ENCODE measurements around the gene STPG1.

STPG1 gene

DNA sequence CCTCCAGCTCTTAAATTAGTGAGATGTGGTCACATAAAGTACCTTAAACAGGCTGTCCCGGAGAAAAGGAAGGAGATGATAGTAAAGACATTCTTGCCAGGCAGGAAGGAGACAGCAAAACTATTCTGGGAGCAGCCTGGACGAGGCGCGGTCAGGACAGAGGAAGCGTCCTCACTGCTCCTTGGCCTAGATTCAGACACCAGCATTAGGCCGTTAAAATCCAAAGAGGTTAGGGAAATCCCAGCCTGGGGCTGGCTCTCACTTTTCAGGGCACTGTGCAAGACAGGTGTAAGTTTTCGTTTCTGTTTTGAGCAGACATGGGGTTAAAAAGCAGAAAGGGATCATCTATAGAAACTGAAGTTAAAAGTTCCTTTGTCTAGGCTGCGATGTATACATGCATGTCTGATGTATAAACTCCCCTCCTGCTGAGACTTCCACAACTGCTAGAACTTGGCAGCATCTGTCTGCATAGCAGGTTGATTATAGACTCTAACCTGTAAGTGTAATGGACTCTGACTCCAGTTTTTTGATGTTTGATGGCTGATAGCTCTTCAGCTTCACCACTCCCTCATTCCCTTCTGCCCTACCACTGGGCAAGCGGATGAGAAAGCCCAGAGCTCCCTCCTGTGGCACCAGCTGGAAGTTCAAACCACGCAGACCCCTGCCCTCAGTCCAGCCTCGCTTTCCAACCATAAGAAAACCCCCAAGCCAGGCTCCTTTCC, 21.5 kb downstream of the STPG1 start:
- DNase-seq: no peak

DNA sequence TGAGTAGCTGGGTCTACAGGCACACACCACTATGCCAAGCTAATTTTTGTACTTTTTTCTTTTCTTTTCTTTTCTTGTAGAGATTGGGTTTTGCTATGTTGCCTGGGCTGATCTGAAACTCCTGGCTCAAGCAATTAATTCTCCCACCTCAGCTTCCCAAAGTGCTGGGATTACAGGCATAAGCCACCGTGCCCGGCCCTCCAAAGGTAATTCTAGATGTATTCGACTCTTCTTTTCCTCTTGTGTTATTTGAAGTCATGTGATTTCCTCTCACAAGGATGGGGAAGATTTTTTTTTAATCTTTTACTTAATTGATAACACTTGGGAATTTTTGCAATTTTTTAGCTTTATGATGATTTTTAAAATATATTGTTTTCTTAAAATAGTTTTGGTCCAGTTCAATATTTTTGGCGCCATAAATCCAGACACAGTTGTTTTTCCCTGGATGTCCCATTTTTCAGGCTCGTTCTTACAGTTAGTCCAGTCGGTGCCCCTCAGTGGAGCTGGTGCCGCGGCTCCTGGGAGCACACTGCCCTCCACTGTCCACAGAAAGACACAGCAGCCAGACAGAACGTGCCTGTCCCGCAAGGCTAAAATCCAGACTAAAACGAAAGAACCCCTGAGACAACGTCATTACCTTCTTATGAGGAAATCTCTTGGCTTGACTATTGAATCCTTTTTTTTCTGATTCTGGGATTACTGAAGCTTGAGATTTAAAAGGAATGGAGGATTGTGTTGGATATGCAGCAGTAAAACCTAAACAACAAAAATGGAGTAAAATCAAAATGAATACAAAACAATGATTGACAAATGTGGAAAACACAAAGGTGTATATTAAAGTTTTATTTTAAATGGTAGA, 22.4 kb downstream of the STPG1 start:
- peak; percentile 9 for DNase-seq

DNA sequence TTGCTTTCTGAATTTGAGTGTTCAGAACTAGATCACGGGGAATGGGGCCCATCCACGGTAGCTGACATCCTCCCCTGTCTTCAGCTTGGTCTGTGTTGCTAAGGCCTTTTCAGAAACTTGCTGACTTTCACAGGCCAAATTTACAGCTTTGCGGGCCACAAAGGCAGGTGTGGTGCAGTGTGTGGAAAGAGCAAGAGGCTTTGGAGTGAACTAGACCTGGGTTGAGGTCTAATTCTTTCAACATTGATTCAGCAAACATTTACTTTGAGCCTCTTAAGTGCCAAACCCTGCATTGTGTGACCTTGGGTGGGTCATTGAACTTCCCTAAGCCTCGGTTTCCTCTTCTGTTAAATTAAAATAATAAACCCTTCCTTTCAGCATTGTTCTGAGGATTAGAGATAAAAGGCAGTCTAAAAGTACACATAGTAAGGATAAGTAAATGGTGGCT, 24.3 kb downstream of the STPG1 start:
- no peak for DNase-seq

DNA sequence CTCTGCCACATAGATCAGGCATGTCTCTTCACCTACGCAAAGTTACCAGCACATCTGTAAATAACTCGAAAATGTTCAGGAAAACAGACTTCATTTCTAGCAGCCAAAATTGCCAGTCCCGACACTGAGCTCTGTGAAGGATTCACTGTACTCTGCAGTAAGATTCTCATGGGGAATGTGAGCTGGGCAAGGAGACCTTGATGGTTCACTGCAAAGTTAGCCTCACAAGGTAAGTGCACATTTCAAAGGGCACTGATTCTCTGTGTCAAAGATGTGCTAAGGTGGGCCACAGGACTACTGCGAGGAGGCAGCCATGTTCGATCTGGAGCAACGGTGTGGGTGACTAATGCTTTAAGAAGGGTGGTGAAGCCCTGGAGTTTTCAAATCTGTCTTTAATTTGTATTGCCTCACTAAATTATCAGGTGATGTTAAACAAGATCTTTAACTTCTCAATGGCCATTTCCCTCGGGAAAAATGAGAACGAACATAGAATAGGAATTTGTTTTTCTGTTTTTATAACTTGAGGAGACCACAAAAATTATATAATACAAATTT, 25.2 kb downstream of the STPG1 start:
- DNase-seq: no peak

DNA sequence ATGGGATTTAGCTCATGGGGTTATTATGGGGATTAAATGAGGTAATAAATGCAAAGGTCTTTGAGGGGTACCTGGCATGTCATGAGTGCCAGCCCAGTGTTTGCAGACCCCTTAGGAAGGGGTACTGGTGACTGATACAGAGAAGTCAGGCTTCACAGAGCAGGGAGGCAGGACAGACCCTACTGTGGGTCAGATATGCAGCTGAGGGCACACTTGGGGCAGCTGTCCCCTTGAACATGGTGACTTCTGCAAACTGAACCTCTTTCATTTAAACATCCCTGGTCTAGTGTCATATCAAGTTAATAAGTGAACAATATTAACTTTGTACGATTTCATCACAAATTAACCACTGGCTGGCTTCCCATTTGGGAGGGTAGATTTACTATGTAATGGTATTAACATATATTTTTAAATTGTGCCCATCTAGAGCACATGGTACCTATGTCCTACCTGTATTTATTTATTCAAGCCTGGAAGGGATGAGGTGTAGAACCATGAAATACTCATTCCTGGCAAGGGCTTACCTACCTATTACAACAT, 25.9 kb downstream of the STPG1 start:
- DNase-seq: no peak

DNA sequence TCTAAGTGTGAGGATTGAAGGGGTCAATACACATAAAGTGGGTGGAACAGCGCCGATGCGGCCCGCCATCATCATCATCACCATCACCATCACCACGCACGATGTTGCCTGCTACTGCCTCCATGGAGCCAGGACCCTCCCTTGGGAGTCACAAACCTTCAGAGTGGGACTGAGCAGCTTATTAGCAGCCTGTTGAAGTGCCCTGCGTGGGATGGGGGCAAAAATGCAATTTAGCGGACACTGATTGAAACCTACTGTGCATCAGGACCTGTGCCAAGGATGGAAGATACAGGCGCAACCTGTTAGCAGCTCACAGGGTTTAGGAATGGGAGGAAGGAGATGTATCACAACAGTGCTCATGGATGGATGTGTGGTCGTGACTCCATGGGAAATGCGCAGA, 26.7 kb downstream of the STPG1 start:
- no peak for DNase-seq

DNA sequence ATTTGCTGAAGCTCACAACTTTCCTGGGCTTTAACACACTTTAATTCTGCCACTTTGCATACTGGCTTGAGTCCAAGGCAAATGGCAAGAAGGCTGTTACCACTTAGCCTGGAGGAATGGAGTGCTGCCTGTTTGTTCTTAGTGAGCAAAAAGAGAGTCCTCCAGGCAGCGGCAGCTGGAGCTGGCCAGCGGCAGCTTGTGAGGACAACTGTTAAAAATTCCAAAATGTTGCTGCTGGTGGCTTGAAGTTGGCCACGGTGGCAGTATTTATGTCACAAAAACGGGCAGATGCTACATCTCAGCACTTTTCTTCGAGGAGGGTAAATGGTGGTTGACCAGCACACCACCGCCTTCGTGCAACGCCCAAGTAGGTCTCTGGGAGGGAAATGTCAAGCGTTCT, 27.3 kb downstream of the STPG1 start:
- no peak for DNase-seq

DNA sequence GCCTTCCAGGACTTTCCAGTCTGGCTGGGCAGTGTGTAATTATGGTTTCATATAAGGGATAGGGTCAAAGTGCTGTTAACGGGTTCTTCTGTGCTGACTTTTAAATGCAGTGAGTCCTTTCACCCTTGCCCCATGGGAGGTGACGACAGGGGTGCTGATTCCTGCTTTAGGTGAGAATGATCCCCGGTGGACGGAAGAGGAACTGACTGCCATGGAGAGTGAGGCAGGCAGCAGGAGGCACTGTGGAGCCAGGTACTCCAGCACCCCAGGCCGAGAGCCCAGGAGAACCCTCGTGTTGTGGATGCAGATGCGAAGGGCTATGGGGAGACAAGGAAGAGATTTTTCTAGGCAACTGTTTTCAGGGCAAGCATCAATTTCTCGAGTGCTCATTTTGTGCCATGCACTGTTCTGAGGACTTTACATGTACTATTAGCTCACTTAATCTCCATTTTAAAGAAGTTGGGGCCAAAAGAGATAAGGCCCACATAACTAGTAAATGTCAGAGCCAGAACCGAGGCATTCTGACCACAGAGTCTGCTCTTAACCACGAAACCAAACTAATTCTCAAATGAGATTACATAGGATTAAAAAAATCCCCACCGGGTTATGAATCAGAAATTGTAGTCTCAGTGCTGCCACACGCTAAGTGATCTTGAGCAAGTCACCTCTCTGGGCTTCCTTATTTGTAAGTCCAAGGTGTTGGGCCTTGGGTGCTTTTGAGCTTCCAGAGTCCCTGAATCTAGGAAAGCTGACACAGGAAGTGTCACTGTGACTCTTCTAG, 28.2 kb downstream of the STPG1 start:
- DNase-seq: no peak

DNA sequence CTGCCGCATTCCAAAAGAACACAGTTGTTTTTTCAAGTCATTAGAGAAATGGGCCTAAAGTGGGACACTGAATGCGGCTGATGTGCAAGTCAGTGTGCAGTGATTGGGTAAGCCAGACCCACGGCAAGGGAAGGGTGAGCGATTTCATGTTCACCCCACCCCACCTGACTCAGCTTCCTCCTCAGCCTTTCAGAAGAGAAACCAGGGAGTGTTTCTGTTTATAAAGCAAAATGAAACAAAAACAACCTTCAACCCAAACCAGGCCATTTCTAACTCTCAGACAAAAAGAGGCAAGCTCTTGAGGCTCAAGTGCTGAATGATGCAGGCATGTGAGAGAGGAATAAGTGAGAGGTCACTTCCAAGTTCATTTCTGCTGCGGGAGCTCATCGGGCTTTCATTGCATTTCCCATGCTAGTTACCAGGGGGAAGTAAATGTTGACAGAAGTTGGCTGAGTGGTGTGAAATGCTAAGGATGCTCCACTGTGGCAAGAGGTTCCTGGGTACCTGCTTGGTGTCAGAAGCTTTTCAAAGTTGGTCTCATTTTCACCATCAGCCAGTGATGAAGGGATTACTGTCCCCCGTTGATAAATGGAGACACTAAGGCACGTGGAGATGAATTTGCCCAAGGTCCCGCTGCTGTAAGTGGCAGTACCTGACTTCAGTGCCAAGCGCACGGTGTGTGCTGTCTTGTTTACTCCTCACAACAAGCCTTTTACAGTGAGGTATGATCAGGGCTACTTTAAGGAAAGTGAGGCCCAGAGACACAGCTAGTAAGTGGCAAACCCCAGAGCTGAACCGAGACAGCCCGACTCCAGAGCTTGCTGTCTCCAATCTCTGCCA, 29.1 kb downstream of the STPG1 start:
- DNase-seq: no peak

DNA sequence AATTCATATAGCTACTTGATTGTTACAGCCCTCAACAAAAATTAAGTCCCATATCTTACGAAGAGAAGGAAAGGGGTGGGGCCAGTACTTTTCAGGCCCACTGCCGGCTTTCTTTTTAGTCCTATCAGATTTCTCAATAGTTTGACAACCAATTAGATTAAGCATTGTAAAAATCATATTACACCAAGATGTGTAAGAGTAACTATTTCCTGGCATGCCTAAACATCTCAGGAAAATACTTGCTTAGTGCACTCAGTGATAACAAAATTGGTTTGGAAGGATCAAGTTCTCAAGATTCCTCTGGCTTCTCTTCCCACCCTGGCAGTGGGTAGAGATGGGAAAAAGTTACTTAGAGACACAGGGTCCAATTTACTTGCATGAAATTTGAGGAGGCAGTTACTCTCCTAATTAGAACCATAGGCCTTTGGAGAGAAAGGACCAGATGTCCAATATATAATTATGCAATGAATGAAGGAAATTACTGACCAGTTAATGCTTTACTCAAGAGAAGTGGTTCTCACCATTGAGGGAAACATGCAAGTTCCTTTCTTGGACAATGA, 30.1 kb downstream of the STPG1 start:
- DNase-seq: no peak

DNA sequence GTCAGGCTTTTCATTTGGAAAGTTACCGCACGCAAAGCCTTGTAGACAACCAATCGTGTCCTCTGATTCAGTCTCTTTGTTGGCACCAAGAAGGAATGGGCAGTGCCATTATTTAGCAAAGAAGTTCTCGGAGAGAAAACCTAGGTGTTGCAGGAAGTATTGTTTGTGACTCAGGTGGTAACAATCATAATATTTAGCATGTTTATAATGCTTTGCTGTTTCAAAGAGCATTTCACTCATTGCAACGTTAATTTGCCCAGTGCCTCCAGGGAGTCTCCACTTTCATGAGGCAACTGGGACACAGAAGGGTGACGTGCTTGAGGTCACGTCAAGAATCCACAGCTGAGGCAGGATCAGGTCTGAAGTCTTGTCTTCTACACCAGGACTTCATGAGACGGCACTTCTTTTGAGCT, 31.4 kb downstream of the STPG1 start:
- DNase-seq: no peak

DNA sequence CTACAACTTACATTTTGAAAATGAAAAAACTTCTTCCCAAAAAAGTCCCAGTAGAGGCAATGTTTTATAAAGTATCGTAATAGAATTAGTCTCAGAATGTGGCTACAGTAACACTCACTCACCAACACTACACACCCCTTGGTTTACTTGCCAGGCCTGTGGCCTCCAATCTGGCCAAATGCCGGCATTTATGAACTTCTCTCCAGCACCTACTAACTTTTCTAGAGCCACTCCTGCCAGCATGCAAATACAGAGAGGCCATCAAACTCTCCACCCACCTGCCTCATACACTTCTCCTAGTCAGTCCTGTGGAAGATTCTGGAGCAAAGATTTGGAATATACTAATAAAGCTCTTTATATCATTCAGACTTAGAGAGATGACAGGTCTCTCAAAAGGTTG, 32.3 kb downstream of the STPG1 start:
- DNase-seq: no peak

DNA sequence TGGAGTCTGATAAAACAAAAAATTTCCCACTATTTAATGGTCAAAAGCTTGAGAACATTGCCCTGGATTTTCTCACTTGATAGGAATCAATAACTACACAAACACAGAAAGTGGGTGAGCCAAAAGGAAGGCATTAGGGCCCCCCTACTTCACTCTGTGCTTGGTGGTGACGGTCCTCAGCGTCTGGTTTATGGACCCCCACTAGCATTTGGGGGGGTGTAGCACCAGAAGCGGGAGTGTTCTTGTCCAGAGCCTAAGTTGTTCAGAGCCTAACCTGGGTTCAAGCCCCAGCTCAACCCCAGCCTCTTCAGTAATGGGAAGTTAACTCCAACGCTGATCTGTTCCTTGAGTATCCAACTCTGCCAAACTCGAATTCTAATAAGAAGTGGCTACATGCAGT, 33.1 kb downstream of the STPG1 start:
- DNase-seq: no peak

DNA sequence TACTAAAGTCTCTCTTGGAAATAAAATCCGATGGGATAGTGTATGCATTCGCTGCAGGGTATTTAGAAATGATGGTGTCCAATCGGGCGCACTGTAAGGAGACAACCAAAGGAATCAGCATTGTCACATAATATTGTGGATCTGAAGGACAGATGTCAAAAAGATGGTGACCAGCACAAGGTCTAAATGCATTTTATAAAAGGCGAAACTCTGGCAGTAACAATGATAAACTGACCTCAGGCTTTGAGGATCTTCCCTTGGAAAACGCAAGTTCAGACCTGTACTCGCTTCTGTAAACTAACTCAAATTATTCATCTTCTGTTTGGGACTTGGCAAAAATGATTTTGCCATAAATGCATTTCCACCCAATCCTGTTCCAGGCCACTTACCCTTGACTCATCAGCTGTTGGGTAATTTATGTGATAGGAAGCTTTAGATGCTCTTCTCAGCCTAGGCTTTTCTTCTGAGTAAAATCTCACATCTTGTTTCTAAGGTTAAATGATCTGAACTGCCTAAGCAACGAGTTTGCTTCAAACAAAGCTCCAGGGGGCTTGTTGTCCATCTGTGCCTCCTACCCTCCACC, 33.8 kb downstream of the STPG1 start:
- DNase-seq: no peak

DNA sequence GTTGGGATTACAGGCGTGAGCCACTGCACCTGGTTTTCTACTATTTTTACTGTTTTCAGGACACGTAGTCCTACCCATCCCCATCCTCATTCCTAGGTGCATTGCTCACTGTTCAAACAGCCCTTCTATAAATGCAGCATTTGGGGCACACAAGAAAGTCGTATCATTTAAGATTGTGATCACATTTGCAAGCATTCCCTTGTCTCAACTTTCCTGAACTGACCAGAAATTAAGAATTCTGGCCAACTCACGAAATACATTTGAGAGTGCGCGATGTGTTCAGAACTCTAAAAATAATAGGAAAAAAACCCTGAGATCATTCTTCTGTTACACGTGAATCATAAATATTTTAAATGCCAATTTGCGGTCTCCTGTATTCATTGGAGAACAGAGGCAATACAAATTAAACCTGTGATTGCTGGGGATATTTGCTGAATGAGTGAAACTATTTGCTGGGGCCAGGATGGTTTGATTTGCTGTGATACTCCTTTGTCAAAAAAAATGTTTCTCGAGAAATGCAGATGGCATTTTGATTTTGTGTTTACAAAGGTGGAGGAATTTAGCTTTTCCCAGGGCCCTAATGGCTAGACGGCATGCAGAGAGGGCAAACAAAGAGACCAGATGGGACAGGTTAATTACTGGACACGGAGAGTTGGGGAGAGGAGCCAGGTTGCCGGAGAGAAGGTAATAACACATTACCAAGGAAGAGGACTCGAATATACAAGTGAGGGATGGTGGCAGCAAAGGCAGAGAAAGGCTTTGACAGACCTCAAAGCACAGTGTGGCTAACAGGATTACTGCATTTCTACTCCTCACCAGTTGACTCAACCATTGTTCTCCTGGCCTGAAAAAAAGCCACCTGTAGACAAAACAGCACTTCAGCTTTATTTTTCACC, 38.4 kb downstream of the STPG1 start:
- DNase-seq: no peak

DNA sequence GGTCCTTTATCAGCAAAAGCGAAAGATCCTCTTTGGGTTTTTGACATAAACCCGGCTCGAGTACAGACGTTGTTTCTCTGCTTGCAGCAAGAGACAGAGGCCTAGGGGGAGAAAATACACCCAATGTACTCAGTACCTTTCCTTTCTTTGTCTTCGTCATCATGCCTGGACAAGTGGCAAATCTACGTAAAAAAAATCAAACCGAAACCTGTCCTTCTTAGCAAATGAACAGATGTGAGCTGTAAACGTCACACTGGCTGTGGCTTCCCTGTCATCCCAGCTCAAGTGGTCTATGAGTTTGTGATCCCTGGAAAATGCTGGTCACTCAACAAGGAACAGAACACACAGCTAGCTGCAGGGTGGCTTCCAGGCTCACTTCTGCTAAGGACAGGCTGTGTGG, 39.9 kb downstream of the STPG1 start:
- no peak for DNase-seq

DNA sequence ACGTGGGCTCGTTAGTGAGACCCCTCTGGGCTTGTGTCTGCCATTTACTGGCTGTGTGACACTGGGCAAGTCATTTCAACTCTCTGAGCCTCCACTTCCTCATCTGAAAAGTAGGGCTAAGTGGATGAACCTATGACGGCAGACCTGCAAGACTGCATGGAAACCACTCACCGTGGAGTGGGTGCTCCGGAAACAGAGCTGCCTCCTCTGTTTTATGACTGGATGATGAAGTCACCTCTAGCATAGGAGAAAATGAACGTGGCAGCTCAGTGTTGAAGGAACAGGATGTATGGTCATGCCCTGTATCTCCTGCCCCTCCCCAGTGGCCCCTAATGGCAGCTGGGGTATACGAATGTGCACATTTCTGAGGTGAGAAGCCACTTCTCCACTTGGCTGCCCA, 40.5 kb downstream of the STPG1 start:
- DNase-seq: no peak

DNA sequence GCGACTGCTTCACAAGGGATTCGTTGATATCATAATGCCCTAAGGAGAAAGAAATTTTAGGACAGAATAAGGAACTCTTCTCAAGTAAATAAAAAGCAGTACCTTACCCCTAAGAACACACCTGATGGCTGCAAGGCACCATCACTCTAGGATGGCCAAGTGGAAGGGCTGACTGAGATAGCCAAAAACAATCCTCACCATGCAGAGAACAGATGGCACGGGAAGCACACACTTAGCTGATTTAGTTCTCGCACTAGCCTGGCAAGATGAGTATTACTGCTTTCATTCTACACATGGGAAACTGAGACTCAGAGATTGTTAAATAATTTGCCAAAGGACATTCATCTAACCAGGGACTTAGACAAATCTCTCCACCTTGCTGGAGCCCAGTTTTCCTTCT, 43.8 kb downstream of the STPG1 start:
- no peak for DNase-seq

DNA sequence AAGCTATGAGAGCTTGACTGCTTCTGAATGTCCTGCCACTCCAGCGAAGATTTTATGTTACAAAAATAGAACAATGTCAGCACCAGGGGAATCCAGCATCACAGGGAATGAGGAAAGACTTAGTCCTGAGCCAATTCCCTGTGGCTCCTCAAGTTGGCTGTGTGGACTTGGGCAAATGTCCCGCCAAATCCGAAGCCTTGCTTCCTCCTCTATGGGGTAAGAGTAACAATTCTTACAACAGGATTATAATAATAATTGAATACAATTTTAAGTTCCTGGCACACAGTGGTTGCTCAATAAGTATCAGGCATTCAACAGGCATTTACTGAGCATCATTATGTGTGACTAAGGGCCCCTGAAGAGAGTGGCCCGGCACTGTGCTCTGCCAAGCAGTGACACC, 44.4 kb downstream of the STPG1 start:
- no peak for DNase-seq

DNA sequence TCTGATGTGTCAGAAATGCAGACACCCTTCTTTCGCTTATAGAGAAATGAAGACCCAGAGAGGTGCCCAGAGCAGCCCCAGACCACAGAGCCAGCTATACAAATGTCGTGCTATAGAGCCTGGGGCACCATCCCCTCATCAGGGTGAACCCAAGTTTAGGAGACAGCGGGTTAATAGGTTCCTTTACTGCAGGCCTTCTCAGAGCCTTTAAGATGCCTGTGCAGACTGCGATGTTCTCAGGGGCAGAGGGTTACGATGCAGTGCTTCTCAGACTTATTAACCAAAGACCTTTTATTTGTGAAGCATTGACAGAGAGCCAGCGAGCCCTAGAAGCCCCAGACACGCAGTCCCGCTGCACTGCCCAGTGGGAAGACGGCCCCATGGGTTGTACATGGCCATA, 46.9 kb downstream of the STPG1 start:
- no peak for DNase-seq

Data from GF-D8 (cell line).